WERI-Rb-1 (cell line): ENCODE data around the gene ZNF8.
A peak's percentile ranks its signal among the peaks of the same experiment; 100 is the strongest.

Source experiments
- DNase-seq: peaks from one replicate; pipeline ENCODE4 v3.0.0-alpha.2; 2020
- H3K27ac ChIP-seq: fragments of 250-450 bp; sonication (Bioruptor Pico); 2 replicates; pipeline ENCODE4 v1.5.1; 2020; ENCODE audit warnings: mild to moderate bottlenecking, moderate library complexity
- H3K27me3 ChIP-seq: fragments of 250-450 bp; sonication (Bioruptor Pico); 2 replicates; pipeline ENCODE4 v1.5.1; 2021; ENCODE audit warnings: mild to moderate bottlenecking, low read depth, moderate library complexity; ENCODE audit not compliant: insufficient read depth, severe bottlenecking
- H3K36me3 ChIP-seq: fragments of 250-450 bp; sonication (Bioruptor Pico); 2 replicates; pipeline ENCODE4 v1.5.1; 2020; ENCODE audit warnings: mild to moderate bottlenecking, moderate library complexity
- H3K4me3 ChIP-seq: 2 replicates; pipeline ENCODE4 v1.5.1; 2011; ENCODE audit warnings: low read depth, mild to moderate bottlenecking, control low read depth, low read length
- H3K9me3 ChIP-seq: fragments of 250-450 bp; sonication (Bioruptor Pico); 2 replicates; pipeline ENCODE4 v1.5.1; 2021; ENCODE audit warnings: mild to moderate bottlenecking, moderate library complexity; ENCODE audit not compliant: severe bottlenecking
- CTCF ChIP-seq: IDR thresholded peaks from 2 replicates; pipeline ENCODE4 v1.5.1; 2011; ENCODE audit warnings: low read depth, mild to moderate bottlenecking, control low read depth, inconsistent platforms, low read length

The ZNF8 gene

GRCh38 chr19:58274771-58275201 lies 4.0 kb upstream of the ZNF8 start:
- Histone ChIP-seq H3K27ac (no peak overlapping the region), H3K4me3 (no peak overlapping the region), H3K36me3 (peaks cover 45% of the 10 kb centered on the region), H3K27me3 (no peaks in the 10 kb centered on the region), H3K9me3 (peaks cover 8% of the 10 kb centered on the region)
- TF ChIP-seq CTCF = no peak
- no peak for DNase-seq

GRCh38 chr19:58275564-58275963 lies 3.2 kb upstream of the ZNF8 start:
- Histone ChIP-seq H3K27ac (no peak overlapping the region), H3K27me3 (no peaks in the 10 kb centered on the region), H3K36me3 (peaks cover 50% of the 10 kb centered on the region), H3K4me3 (no peak overlapping the region), H3K9me3 (peaks cover 6% of the 10 kb centered on the region)
- TF ChIP-seq CTCF = no peak
- DNase-seq = no peak

GRCh38 chr19:58277197-58277596 lies 1.6 kb upstream of the ZNF8 start:
- no peak for TF ChIP-seq CTCF
- H3K9me3 ChIP-seq = peaks cover 2% of the 10 kb centered on the region
- H3K4me3 ChIP-seq = no peak overlapping the region
- no peaks in the 10 kb centered on the region for H3K27me3 ChIP-seq
- peaks cover 50% of the 10 kb centered on the region for H3K36me3 ChIP-seq
- DNase-seq = no peak
- H3K27ac ChIP-seq = no peak overlapping the region

- H3K4me3 ChIP-seq = peak overlapping the region; percentile 94
- H3K9me3 ChIP-seq = no peaks in the 10 kb centered on the region
- no peak for TF ChIP-seq CTCF
- no peak for DNase-seq
- H3K27me3 ChIP-seq = no peaks in the 10 kb centered on the region
- peaks cover 51% of the 10 kb centered on the region for H3K36me3 ChIP-seq
- peak overlapping the region; percentile 88 for H3K27ac ChIP-seq
Measured at GRCh38 chr19:58277748-58278540, 811 bp upstream of the ZNF8 start.

- 0 out of 2 replicates have a peak, but pooled peaks have one; percentile 7 for TF ChIP-seq CTCF
- Histone ChIP-seq H3K27me3 (no peaks in the 10 kb centered on the region), H3K4me3 (peak overlapping the region; percentile 94), H3K9me3 (no peaks in the 10 kb centered on the region), H3K27ac (peak overlapping the region; percentile 96), H3K36me3 (peaks cover 56% of the 10 kb centered on the region)
- peak; percentile 87 for DNase-seq
Measured at GRCh38 chr19:58279042-58279924, 528 bp downstream of the ZNF8 start.
